Peyer's patch (tissue), 4 donors: ENCODE results near the gene PRAMEF17. TPM values are rescaled to one million over a fixed set of nuclear protein-coding genes. Genes with fewer than 3 reads are reported as not detected.
A peak's percentile ranks its signal among the peaks of the same experiment; 100 is the strongest.
"Not testable (repeated sequence)": the region's sequence is repeated elsewhere in the genome, so short reads cannot be mapped to it uniquely, and the experiment has no call there.

Experiments
- DNase-seq, 3 donors: peaks; one replicate each; pipeline ENCODE4 v3.0.0-alpha.2; 2017 to 2019
- H3K27ac ChIP-seq, 4 donors: fragments of 200-600 bp; sonication (generic); one replicate each; pipeline ENCODE4 v1.5.1; 2016 to 2019
- H3K27me3 ChIP-seq, 2 donors: fragments of 200-600 bp; sonication (generic); one replicate each; pipeline ENCODE4 v1.5.1; 2019
- H3K36me3 ChIP-seq, 3 donors: fragments of 200-600 bp; sonication (generic); one replicate each; pipeline ENCODE4 v1.5.1; 2016 to 2019
- H3K4me1 ChIP-seq, 4 donors: fragments of 200-600 bp; sonication (generic); one replicate each; pipeline ENCODE4 v1.5.1; 2016 to 2019
- H3K4me3 ChIP-seq, 4 donors: fragments of 200-600 bp; sonication (generic); 1 replicate in 3 of 4; 2 replicates in 1 of 4; pipeline ENCODE4 v1.5.1; 2016 to 2019; ENCODE audit warnings: mild to moderate bottlenecking in 1 of 4
- H3K9me3 ChIP-seq, 4 donors: fragments of 200-600 bp; sonication (generic); one replicate each; pipeline ENCODE4 v1.5.1; 2016 to 2019; ENCODE audit warnings: mild to moderate bottlenecking in 1 of 4
- total RNA-seq, 4 donors: library from RNA; depleted of rRNA; stranded (reverse); fragments of >200 nt; gene quantifications; one replicate each; pipeline ENCODE4 v1.1.0, GENCODE V29; 2016
- TF ChIP-seq, protein P1 (sequence below), 6 experiments: fragments of 450-650 bp in 4 of 6; fragments of 200-600 bp in 2 of 6; sonication (generic) in 1 of 6; IDR thresholded peaks; one replicate each; pipeline ENCODE4 v1.5.1; 2017 to 2019; ENCODE audit warnings: antibody characterized with exemption in 6 of 6, mild to moderate bottlenecking in 3 of 6, moderate library complexity in 1 of 6

Gene PRAMEF17
- total RNA-seq, result not detected

DNA sequence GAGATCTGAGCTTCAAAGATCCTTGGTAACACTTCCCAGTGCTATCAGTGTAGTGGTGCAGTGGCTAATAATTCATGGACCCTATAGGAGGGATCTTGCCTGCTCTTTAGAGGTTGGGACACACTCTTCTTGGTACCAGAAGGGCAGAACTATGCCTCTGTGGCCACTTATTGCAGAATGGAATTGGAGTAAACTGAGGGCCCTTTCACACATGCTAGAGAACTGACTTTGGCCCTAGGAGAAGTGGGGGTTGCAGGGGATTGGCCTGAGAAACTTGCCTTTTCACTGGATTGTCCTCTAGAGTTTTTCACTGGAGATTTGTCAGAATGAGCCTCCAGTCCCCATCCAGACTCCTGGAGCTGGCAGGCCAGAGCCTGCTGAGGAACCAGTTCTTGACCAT is at the start of gene PRAMEF17:
TSS of gene PRAMEF17 (plus strand) at position 301 of the 400 bp plus-strand sequence. CDS start at position 327, 26 bp downstream.
- not testable (repeated sequence) for H3K36me3 ChIP-seq, H3K27ac ChIP-seq

DNA sequence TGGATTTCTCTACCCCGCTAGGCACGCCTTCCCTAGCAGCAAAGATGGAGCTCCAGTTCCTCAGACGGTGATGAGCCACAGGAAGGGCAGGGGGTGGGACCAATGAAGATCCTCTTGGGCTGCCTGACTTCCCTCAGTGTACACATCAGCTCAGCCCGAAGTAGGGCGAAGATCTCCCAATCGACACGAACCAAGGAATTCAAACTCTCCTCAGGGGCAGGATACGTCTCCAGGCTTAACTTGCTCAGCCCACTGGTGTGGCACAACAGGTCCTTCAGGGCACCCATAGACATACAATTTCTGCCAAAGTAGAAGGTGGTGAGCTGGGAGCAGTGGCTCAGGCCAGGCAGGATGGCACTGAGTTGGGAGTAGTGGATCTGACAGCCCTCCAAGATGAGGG is 46.9 kb upstream of the PRAMEF17 start:
- H3K4me3 ChIP-seq, H3K27me3 ChIP-seq, H3K36me3 ChIP-seq, H3K4me1 ChIP-seq, H3K9me3 ChIP-seq, H3K27ac ChIP-seq, DNase-seq: not testable (repeated sequence)

More for the DNA sequence above, at the start of gene PRAMEF17:
- not testable (repeated sequence) for H3K27me3 ChIP-seq, H3K9me3 ChIP-seq, H3K4me1 ChIP-seq, H3K4me3 ChIP-seq, DNase-seq

GRCh38 chr1:13347034-13347433 is 42.4 kb upstream of the PRAMEF17 start, which contains the start of gene PRAMEF14:
Gene PRAMEF14, minus strand, starts transcription at chr1:13347134. Its CDS starts 1,820 bp downstream, at chr1:13345314.
- not testable (repeated sequence) for H3K36me3 ChIP-seq, H3K4me3 ChIP-seq, H3K27ac ChIP-seq, DNase-seq, H3K4me1 ChIP-seq, H3K27me3 ChIP-seq, H3K9me3 ChIP-seq

GRCh38 chr1:13353476-13353875 is 36.0 kb upstream of the PRAMEF17 start:
- H3K27ac ChIP-seq, DNase-seq, H3K4me3 ChIP-seq, H3K9me3 ChIP-seq, H3K27me3 ChIP-seq, H3K36me3 ChIP-seq, H3K4me1 ChIP-seq: not testable (repeated sequence)

DNA sequence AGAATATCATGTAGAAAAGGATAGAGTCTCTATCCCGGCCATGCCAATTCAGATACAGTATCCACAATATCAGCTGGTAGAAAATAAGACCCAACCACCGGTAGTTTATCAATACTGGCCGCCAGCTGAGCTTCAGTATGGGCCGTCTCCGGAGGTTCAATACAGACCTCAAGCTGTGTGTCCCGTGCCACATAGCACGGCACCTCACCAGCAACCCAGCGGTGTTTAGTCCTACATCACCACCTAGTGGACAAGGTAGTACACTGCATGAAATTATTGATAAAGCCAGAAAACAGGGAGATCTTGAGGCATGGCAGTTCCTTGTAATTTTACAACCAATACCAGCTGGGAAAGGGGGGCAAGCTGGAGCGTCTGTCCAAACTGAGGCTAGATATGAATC is 35.0 kb upstream of the PRAMEF17 start:
- H3K36me3 ChIP-seq, DNase-seq, H3K27ac ChIP-seq, H3K4me3 ChIP-seq, H3K9me3 ChIP-seq, H3K4me1 ChIP-seq, H3K27me3 ChIP-seq: not testable (repeated sequence)

- H3K27me3 ChIP-seq, H3K36me3 ChIP-seq, H3K9me3 ChIP-seq, H3K27ac ChIP-seq, H3K4me3 ChIP-seq, H3K4me1 ChIP-seq: not testable (repeated sequence)
- TF ChIP-seq, protein P1, sequence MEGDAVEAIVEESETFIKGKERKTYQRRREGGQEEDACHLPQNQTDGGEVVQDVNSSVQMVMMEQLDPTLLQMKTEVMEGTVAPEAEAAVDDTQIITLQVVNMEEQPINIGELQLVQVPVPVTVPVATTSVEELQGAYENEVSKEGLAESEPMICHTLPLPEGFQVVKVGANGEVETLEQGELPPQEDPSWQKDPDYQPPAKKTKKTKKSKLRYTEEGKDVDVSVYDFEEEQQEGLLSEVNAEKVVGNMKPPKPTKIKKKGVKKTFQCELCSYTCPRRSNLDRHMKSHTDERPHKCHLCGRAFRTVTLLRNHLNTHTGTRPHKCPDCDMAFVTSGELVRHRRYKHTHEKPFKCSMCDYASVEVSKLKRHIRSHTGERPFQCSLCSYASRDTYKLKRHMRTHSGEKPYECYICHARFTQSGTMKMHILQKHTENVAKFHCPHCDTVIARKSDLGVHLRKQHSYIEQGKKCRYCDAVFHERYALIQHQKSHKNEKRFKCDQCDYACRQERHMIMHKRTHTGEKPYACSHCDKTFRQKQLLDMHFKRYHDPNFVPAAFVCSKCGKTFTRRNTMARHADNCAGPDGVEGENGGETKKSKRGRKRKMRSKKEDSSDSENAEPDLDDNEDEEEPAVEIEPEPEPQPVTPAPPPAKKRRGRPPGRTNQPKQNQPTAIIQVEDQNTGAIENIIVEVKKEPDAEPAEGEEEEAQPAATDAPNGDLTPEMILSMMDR (IDR thresholded peaks at IDR 0.05), result peak; percentile 12 to 53 (median 44)
- DNase-seq, result peak in 1 of 3 donors; percentile 50
These were observed 32.7 kb upstream of the PRAMEF17 start for GRCh38 chr1:13356774-13357173.

GRCh38 chr1:13362364-13362763 is 27.1 kb upstream of the PRAMEF17 start:
- not testable (repeated sequence) for H3K4me3 ChIP-seq, H3K36me3 ChIP-seq, DNase-seq, H3K9me3 ChIP-seq, H3K27ac ChIP-seq, H3K4me1 ChIP-seq, H3K27me3 ChIP-seq

GRCh38 chr1:13364928-13365327 is 24.5 kb upstream of the PRAMEF17 start:
- H3K27ac ChIP-seq, DNase-seq, H3K4me1 ChIP-seq, H3K4me3 ChIP-seq, H3K36me3 ChIP-seq, H3K27me3 ChIP-seq, H3K9me3 ChIP-seq: not testable (repeated sequence)

- H3K27ac ChIP-seq, H3K36me3 ChIP-seq, DNase-seq, H3K4me1 ChIP-seq, H3K27me3 ChIP-seq, H3K4me3 ChIP-seq, H3K9me3 ChIP-seq: not testable (repeated sequence)
These were observed 22.9 kb upstream of the PRAMEF17 start for GRCh38 chr1:13366536-13366935.

DNA sequence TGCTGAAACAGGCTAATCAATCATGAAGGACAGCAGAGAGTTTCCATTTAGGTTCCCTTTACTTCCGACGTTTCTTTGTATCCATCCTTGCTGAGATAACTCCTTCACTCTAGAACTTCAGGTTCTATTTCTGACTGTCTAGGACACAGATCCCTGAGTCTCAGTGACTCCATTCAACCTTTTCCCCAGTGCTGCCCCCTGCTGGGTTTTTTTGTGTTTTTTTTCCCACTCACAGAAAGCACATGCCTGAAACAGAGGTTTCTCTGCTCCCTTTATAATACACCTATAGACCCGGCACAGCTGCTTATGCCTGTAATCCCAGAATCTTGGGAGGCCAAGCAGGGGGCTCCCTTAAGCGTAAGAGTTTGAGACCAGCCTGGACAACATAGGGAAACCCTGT is 20.9 kb upstream of the PRAMEF17 start:
- DNase-seq, H3K4me3 ChIP-seq, H3K27me3 ChIP-seq, H3K27ac ChIP-seq, H3K4me1 ChIP-seq, H3K9me3 ChIP-seq, H3K36me3 ChIP-seq: not testable (repeated sequence)
- TF ChIP-seq, protein P1 (IDR thresholded peaks at IDR 0.05), result peak in 1 of 6 experiments; percentile 9

GRCh38 chr1:13378983-13379382 is 10.4 kb upstream of the PRAMEF17 start:
- H3K27ac ChIP-seq, H3K27me3 ChIP-seq, H3K9me3 ChIP-seq, H3K4me1 ChIP-seq, H3K4me3 ChIP-seq, H3K36me3 ChIP-seq, DNase-seq: not testable (repeated sequence)

DNA sequence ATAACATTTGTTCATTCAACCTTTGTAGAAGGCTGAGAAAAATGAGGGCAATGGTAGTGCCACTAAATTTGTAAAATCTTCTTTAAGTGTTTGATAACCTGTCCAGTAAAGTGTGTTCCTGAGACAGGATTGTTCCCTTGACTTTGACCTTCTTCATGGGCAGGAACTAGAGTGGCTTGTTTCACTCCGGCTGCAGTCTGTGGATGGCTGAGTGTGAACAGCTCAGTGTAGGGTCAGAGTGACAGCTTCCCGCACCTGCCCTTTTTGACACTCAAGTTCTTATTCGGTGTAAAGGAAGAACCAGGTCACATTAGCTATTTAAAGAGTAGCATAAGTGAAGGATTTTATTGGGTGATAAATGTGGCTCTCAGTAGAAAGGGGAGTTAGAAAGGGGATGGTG is 9.1 kb upstream of the PRAMEF17 start:
- not testable (repeated sequence) for H3K4me3 ChIP-seq, DNase-seq, H3K9me3 ChIP-seq, H3K27ac ChIP-seq, H3K27me3 ChIP-seq, H3K36me3 ChIP-seq, H3K4me1 ChIP-seq

GRCh38 chr1:13393004-13393403 is 3.6 kb downstream of the PRAMEF17 start:
- H3K9me3 ChIP-seq, H3K27ac ChIP-seq, H3K36me3 ChIP-seq, H3K27me3 ChIP-seq, H3K4me3 ChIP-seq, DNase-seq, H3K4me1 ChIP-seq: not testable (repeated sequence)

GRCh38 chr1:13394761-13395160 is 5.3 kb downstream of the PRAMEF17 start:
- DNase-seq, H3K27me3 ChIP-seq, H3K4me3 ChIP-seq, H3K27ac ChIP-seq, H3K9me3 ChIP-seq, H3K4me1 ChIP-seq, H3K36me3 ChIP-seq: not testable (repeated sequence)
